Measurements from ENCODE around the gene WDR64. TPM values are rescaled to one million over a fixed set of nuclear protein-coding genes. Genes with fewer than 3 reads are reported as not detected.

The WDR64 gene
- total RNA-seq, 1 donor from 2014 or later = not detected

DNA sequence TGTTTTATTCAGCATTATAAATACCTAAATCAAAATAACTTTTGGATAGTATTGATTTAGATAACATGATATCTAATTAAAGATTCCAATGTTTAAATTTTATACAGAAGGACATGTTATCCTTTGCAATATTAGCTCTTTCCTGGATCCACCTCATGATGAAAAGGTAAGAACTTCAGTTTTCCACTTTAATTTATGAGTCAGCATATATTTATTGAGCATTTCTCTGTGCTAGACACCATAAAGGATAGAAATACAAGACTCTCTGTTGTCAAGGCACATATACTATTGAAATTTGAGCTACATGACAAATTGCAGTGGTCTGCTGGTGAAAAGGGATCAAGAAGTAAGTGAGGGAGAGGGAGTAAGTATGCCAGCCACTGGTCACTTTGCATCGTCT lies 127.8 kb downstream of the WDR64 start:
- TF ChIP-seq, protein P1, sequence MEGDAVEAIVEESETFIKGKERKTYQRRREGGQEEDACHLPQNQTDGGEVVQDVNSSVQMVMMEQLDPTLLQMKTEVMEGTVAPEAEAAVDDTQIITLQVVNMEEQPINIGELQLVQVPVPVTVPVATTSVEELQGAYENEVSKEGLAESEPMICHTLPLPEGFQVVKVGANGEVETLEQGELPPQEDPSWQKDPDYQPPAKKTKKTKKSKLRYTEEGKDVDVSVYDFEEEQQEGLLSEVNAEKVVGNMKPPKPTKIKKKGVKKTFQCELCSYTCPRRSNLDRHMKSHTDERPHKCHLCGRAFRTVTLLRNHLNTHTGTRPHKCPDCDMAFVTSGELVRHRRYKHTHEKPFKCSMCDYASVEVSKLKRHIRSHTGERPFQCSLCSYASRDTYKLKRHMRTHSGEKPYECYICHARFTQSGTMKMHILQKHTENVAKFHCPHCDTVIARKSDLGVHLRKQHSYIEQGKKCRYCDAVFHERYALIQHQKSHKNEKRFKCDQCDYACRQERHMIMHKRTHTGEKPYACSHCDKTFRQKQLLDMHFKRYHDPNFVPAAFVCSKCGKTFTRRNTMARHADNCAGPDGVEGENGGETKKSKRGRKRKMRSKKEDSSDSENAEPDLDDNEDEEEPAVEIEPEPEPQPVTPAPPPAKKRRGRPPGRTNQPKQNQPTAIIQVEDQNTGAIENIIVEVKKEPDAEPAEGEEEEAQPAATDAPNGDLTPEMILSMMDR (conservative IDR thresholded peaks at IDR 0.05) = no peak
- no peaks in the 10 kb centered on the region for H3K27me3 Mint-ChIP-seq (ENCODE audit: low read depth)

DNA sequence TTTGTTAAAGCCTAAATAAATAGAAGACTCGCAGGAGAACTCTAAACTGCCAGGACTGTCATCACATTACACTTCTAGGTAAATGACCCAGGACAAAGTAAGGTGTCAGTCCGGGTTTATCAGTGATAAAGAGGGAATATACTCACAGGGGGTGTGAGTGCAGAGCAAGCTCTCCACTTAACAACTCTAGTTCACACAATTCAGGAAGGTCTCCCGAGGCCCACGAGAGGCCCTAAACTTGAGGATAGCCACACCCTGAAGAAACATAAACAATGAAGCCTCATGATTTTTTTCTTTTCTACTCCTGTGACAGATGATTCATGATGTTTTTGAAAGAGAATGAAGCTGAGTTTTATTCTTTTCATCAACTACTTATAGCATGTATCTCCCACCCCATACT lies 130.3 kb downstream of the WDR64 start:
- TF ChIP-seq, protein P1 (conservative IDR thresholded peaks at IDR 0.05) = no peak
- DNase-seq (ENCODE audit: low read depth, low spot score) = no peak
- H3K4me3 Mint-ChIP-seq = no peak overlapping the region

More for the DNA sequence above, 127.8 kb downstream of the WDR64 start:
- DNase-seq (ENCODE audit: low read depth, low spot score) = no peak
- Mint-ChIP-seq H3K27ac (ENCODE audit: unreplicated experiment) (no peak overlapping the region), H3K4me1 (peaks cover 10% of the 10 kb centered on the region), H3K9me3 (no peaks in the 10 kb centered on the region), H3K4me3 (no peak overlapping the region), H3K36me3 (ENCODE audit: low read depth) (no peaks in the 10 kb centered on the region)

DNA sequence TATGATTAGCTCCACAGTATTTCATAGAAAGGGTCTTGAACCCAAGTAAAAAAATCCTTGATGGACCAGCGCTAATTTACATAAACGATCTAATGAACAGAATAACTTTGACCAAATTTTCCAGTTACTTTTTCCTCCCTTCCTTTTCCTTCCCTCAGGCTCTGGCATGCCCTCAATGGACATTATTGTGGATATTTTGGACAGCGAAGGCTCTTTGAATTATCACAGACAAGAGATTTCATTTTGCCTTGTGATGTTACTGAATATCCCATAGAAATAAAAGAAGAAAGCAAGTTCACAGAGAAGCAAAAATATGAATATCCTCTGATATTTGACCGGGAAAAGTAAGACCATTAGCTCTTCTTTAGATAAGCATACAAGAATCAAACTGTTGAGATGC lies 135.6 kb downstream of the WDR64 start:
- H3K4me3 Mint-ChIP-seq = no peak overlapping the region
- TF ChIP-seq, protein P1 (conservative IDR thresholded peaks at IDR 0.05) = no peak
- peaks cover 3% of the 10 kb centered on the region for H3K9me3 Mint-ChIP-seq
- peaks cover 27% of the 10 kb centered on the region for H3K4me1 Mint-ChIP-seq
- H3K27ac Mint-ChIP-seq (ENCODE audit: unreplicated experiment) = no peak overlapping the region
- no peak for DNase-seq (ENCODE audit: low read depth, low spot score)
- H3K36me3 Mint-ChIP-seq (ENCODE audit: low read depth) = no peaks in the 10 kb centered on the region
- no peaks in the 10 kb centered on the region for H3K27me3 Mint-ChIP-seq (ENCODE audit: low read depth)

More for the DNA sequence above, 130.3 kb downstream of the WDR64 start:
- Mint-ChIP-seq H3K36me3 (ENCODE audit: low read depth) (no peaks in the 10 kb centered on the region), H3K27me3 (ENCODE audit: low read depth) (no peaks in the 10 kb centered on the region), H3K27ac (ENCODE audit: unreplicated experiment) (no peak overlapping the region), H3K9me3 (no peaks in the 10 kb centered on the region), H3K4me1 (peaks cover 21% of the 10 kb centered on the region)

DNA sequence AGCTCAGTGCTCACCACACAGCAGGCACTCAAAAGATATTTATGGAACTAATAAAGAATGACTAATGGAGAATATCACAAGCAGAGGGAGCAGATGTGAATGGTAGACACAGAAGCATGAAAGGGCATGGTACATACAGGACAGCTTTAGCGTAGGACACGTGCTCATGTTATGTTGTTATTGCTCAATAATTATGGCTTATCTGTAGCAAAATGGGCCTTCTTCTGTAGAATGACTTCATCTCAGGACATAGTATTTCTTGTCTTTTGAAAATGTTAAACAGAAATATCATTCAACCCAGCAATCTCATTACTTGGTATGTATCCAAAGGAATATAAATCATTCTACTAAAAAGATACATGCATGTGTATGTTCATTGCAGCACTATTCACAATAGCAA lies 137.0 kb downstream of the WDR64 start:
- H3K27ac Mint-ChIP-seq (ENCODE audit: unreplicated experiment) = no peak overlapping the region
- no peaks in the 10 kb centered on the region for H3K27me3 Mint-ChIP-seq (ENCODE audit: low read depth)
- TF ChIP-seq, protein P1 (conservative IDR thresholded peaks at IDR 0.05) = no peak
- peaks cover 3% of the 10 kb centered on the region for H3K9me3 Mint-ChIP-seq
- peaks cover 26% of the 10 kb centered on the region for H3K4me1 Mint-ChIP-seq
- no peak overlapping the region for H3K4me3 Mint-ChIP-seq
- no peak for DNase-seq (ENCODE audit: low read depth, low spot score)
- no peaks in the 10 kb centered on the region for H3K36me3 Mint-ChIP-seq (ENCODE audit: low read depth)

DNA sequence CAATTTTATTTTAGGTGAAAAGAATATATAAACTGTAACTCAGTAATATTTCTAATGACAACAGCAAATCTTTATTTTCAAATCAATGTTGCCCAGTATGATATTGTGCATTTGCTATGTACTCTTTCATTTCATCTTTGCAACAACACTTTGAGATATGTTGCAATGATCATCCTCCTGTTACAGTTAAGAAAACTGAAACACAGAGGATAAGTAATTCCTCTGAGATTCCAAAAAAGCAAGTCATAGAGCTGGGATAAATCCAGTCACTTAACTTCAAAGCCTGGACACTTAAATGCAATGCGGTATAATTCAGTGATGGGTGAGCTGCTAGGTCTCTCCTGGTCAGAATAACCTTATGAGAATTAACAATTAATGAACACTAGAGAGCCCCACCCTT lies 147.3 kb downstream of the WDR64 start:
- TF ChIP-seq, protein P1 (conservative IDR thresholded peaks at IDR 0.05) = no peak
- Mint-ChIP-seq H3K27ac (ENCODE audit: unreplicated experiment) (no peak overlapping the region), H3K4me1 (no peaks in the 10 kb centered on the region), H3K9me3 (no peaks in the 10 kb centered on the region), H3K4me3 (no peak overlapping the region), H3K27me3 (ENCODE audit: low read depth) (peaks cover 6% of the 10 kb centered on the region), H3K36me3 (ENCODE audit: low read depth) (no peaks in the 10 kb centered on the region)
- DNase-seq (ENCODE audit: low read depth, low spot score) = no peak

DNA sequence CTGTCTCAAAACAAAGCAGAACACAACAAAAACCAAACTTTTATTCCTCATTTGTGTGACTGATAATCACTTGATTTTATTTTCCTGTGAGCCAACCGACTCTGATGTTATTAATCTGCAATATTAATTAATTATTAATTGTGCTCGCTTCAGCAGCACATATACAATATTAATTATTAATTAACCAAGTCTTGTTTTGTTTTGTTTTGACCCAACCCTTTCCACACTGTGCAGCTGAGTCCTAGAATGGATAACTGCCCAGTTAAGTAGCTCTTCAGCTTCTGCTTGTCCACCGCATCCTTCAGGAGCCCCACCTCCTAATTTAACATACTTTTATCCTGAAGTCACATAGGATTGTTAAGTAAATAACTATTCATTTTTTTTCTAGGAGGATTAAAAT lies 148.6 kb downstream of the WDR64 start:
- H3K36me3 Mint-ChIP-seq (ENCODE audit: low read depth) = no peaks in the 10 kb centered on the region
- H3K4me3 Mint-ChIP-seq = no peak overlapping the region
- no peak overlapping the region for H3K27ac Mint-ChIP-seq (ENCODE audit: unreplicated experiment)
- H3K4me1 Mint-ChIP-seq = no peaks in the 10 kb centered on the region
- DNase-seq (ENCODE audit: low read depth, low spot score) = no peak
- peaks cover 6% of the 10 kb centered on the region for H3K27me3 Mint-ChIP-seq (ENCODE audit: low read depth)
- no peaks in the 10 kb centered on the region for H3K9me3 Mint-ChIP-seq
- TF ChIP-seq, protein P1 (conservative IDR thresholded peaks at IDR 0.05) = no peak

Measured in neural crest cell (in vitro differentiated cells).